HepG2 (cell line): ENCODE data around the gene PFN4. TPM values are rescaled to one million over a fixed set of nuclear protein-coding genes. Genes with fewer than 3 reads are reported as not detected.

Source experiments
- CAMTA2 ChIP-seq: sonication (generic); formaldehyde crosslinking; IDR thresholded peaks from 2 replicates; pipeline ENCODE4 v1.4.0; 2020; ENCODE audit warnings: mild to moderate bottlenecking, missing genetic modification reagents, borderline replicate concordance
- KIAA2018 ChIP-seq: sonication (generic); formaldehyde crosslinking; IDR thresholded peaks from 2 replicates; pipeline ENCODE4 v1.5.0; 2020; ENCODE audit warnings: mild to moderate bottlenecking, missing genetic modification reagents, borderline replicate concordance
- SP4 ChIP-seq: sonication (generic); formaldehyde crosslinking; IDR thresholded peaks from 2 replicates; pipeline ENCODE4 v1.8.1; 2023; ENCODE audit warnings: mild to moderate bottlenecking, missing genetic modification reagents
- ZKSCAN8 ChIP-seq: IDR thresholded peaks from 2 replicates; pipeline ENCODE4 v1.6.1; 2016; ENCODE audit warnings: borderline replicate concordance, missing genetic modification reagents, missing compliant biosample characterization
- ZMYM3 ChIP-seq: sonication (generic); formaldehyde crosslinking; IDR thresholded peaks from 2 replicates; pipeline ENCODE4 v1.5.1; 2020; ENCODE audit warnings: mild to moderate bottlenecking, missing genetic modification reagents
- ZNF367 ChIP-seq: sonication (generic); formaldehyde crosslinking; IDR thresholded peaks from 2 replicates; pipeline ENCODE4 v1.4.0; 2020; ENCODE audit warnings: missing genetic modification reagents, borderline replicate concordance
- ZNF530 ChIP-seq: sonication (generic); formaldehyde crosslinking; IDR thresholded peaks from 2 replicates; pipeline ENCODE4 v1.5.0; 2020; ENCODE audit warnings: low read depth, mild to moderate bottlenecking, missing genetic modification reagents
- ZNF652 ChIP-seq: IDR thresholded peaks from 2 replicates; pipeline ENCODE4 v1.6.1; 2016; ENCODE audit warnings: low read depth, borderline replicate concordance
- ZNF720 ChIP-seq: sonication (generic); formaldehyde crosslinking; IDR thresholded peaks from 2 replicates; pipeline ENCODE4 v1.4.0; 2020; ENCODE audit warnings: missing genetic modification reagents
- ZNF775 ChIP-seq: sonication (generic); formaldehyde crosslinking; IDR thresholded peaks from 2 replicates; pipeline ENCODE4 v1.4.0; 2020; ENCODE audit warnings: missing genetic modification reagents, mild to moderate bottlenecking, moderate library complexity, borderline replicate concordance
- ZSCAN22 ChIP-seq: sonication (generic); formaldehyde crosslinking; IDR thresholded peaks from 2 replicates; pipeline ENCODE4 v1.4.0; 2020; ENCODE audit warnings: mild to moderate bottlenecking, missing genetic modification reagents
- polyA plus RNA-seq, 8 experiments: library from polyadenylated mRNA; depleted of rRNA in 3 of 8; stranded (reverse) in 7 of 8; unstranded in 1 of 8; fragments of >200 nt; fragmentation: Illumina TruSeq in 4 of 8; extraction: Trizol in 4 of 8; gene quantifications; 2 replicates each; pipeline versions ENCODE4 v1.2.1 to v1.2.3, GENCODE V29; 2011 to 2016; ENCODE audit warnings: low read depth in 4 of 8, missing spikeins in 1 of 8, mixed read lengths in 1 of 8; ENCODE audit not compliant: insufficient read depth in 1 of 8
- total RNA-seq, 5 experiments: library from RNA; depleted of rRNA; stranded (reverse); fragments of >200 nt; fragmentation: Illumina TruSeq; extraction: Trizol; gene quantifications; 2 replicates each; pipeline ENCODE4 v1.2.3, GENCODE V29; 2016; ENCODE audit warnings: low read depth in 1 of 5
- TF ChIP-seq, protein P1 (sequence below): sonication (generic); formaldehyde crosslinking; IDR thresholded peaks from 2 replicates; pipeline ENCODE4 v1.4.0; 2020; ENCODE audit warnings: mild to moderate bottlenecking, missing genetic modification reagents
- TF ChIP-seq, protein P2 (sequence below): sonication (generic); formaldehyde crosslinking; IDR thresholded peaks from 2 replicates; pipeline ENCODE4 v1.5.0; 2020; ENCODE audit warnings: missing genetic modification reagents
- TF ChIP-seq, protein P3 (sequence below): sonication (generic); formaldehyde crosslinking; IDR thresholded peaks from 2 replicates; pipeline ENCODE4 v1.8.0; 2022; ENCODE audit warnings: missing genetic modification reagents, mild to moderate bottlenecking, moderate library complexity, borderline replicate concordance
- TF ChIP-seq, protein P4 (sequence below): IDR thresholded peaks from 2 replicates; pipeline ENCODE4 v1.6.1; 2016; ENCODE audit warnings: low read depth, borderline replicate concordance

The PFN4 gene
- total and polyA plus RNA-seq, 2 of the 13 experiments (the other 11 are each of a cell fraction or from before 2014, with no cell fraction given): 0.12 to 0.20 TPM

- TF ChIP-seq ZNF720 (CRISPR knock-in tag) (peak; percentile 97; the same call in 1 of the 2 replicates), ZNF775 (CRISPR knock-in tag) (peak; percentile 27; the same call in 1 of the 2 replicates), ZKSCAN8 (CRISPR knock-in tag) (no peak), ZNF530 (CRISPR knock-in tag) (no peak), ZSCAN22 (CRISPR knock-in tag) (no peak; the same call in none of the 2 replicates), ZMYM3 (peak; percentile 77; the same call in 1 of the 2 replicates), ZNF652 (CRISPR knock-in tag) (peak; percentile 47; the same call in 1 of the 2 replicates), KIAA2018 (CRISPR knock-in tag) (0 out of 2 replicates have a peak, but pooled peaks have one; percentile 67), ZNF367 (CRISPR knock-in tag) (no peak), SP4 (CRISPR knock-in tag) (peak; percentile 98), CAMTA2 (CRISPR knock-in tag) (no peak; the same call in none of the 2 replicates)
- TF ChIP-seq, protein P1, sequence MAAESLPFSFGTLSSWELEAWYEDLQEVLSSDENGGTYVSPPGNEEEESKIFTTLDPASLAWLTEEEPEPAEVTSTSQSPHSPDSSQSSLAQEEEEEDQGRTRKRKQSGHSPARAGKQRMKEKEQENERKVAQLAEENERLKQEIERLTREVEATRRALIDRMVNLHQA (CRISPR knock-in tag): peak; percentile 46; the same call in 1 of the 2 replicates
- TF ChIP-seq, protein P2, sequence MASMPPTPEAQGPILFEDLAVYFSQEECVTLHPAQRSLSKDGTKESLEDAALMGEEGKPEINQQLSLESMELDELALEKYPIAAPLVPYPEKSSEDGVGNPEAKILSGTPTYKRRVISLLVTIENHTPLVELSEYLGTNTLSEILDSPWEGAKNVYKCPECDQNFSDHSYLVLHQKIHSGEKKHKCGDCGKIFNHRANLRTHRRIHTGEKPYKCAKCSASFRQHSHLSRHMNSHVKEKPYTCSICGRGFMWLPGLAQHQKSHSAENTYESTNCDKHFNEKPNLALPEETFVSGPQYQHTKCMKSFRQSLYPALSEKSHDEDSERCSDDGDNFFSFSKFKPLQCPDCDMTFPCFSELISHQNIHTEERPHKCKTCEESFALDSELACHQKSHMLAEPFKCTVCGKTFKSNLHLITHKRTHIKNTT (CRISPR knock-in tag): no peak
- TF ChIP-seq, protein P3, sequence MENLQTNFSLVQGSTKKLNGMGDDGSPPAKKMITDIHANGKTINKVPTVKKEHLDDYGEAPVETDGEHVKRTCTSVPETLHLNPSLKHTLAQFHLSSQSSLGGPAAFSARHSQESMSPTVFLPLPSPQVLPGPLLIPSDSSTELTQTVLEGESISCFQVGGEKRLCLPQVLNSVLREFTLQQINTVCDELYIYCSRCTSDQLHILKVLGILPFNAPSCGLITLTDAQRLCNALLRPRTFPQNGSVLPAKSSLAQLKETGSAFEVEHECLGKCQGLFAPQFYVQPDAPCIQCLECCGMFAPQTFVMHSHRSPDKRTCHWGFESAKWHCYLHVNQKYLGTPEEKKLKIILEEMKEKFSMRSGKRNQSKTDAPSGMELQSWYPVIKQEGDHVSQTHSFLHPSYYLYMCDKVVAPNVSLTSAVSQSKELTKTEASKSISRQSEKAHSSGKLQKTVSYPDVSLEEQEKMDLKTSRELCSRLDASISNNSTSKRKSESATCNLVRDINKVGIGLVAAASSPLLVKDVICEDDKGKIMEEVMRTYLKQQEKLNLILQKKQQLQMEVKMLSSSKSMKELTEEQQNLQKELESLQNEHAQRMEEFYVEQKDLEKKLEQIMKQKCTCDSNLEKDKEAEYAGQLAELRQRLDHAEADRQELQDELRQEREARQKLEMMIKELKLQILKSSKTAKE (CRISPR knock-in tag): no peak
- TF ChIP-seq, protein P4, sequence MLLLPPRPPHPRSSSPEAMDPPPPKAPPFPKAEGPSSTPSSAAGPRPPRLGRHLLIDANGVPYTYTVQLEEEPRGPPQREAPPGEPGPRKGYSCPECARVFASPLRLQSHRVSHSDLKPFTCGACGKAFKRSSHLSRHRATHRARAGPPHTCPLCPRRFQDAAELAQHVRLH (CRISPR knock-in tag): peak; percentile 97
Measured at GRCh38 chr2:24075915-24076848, 47.0 kb downstream of the PFN4 start, which contains the start of gene SF3B6 (continued).
